Neural progenitor cell (in vitro differentiated cells): Measurements from ENCODE around the gene CYB5A. TPM values are rescaled to one million over a fixed set of nuclear protein-coding genes. Genes with fewer than 3 reads are reported as not detected.

Source experiments
- DNase-seq: peaks from one replicate; pipeline ENCODE4 v3.0.0-alpha.2; 2016; ENCODE audit warnings: low spot score
- H2AFZ ChIP-seq: fragments of 200-600 bp; sonication (generic); replicated peaks from 2 replicates; pipeline ENCODE4 v1.6.1; 2016; ENCODE audit warnings: antibody characterized with exemption
- H3F3A ChIP-seq: fragments of 200-600 bp; sonication (generic); 2 replicates; pipeline ENCODE4 v1.6.1; 2016; ENCODE audit warnings: antibody characterized with exemption, low read depth
- H3K27ac ChIP-seq: fragments of 200-600 bp; sonication (generic); 2 replicates; pipeline ENCODE4 v1.5.1; 2016; ENCODE audit warnings: mild to moderate bottlenecking
- H3K27me3 ChIP-seq: fragments of 200-600 bp; sonication (generic); 2 replicates; pipeline ENCODE4 v1.6.1; 2016; ENCODE audit warnings: mild to moderate bottlenecking, moderate library complexity
- H3K36me3 ChIP-seq: fragments of 200-600 bp; sonication (generic); 2 replicates; pipeline ENCODE4 v1.5.1; 2016
- H3K4me1 ChIP-seq: fragments of 200-600 bp; sonication (generic); 2 replicates; pipeline ENCODE4 v1.6.1; 2016; ENCODE audit warnings: mixed run types
- H3K4me2 ChIP-seq: fragments of 200-600 bp; sonication (generic); 2 replicates; pipeline ENCODE4 v1.6.1; 2016
- H3K4me3 ChIP-seq: fragments of 200-600 bp; sonication (generic); 2 replicates; pipeline ENCODE4 v1.5.1; 2016
- H3K79me2 ChIP-seq: fragments of 200-600 bp; sonication (generic); 2 replicates; pipeline ENCODE4 v1.6.1; 2016; ENCODE audit warnings: low read depth
- H3K9ac ChIP-seq: fragments of 200-600 bp; sonication (generic); 2 replicates; pipeline ENCODE4 v1.6.1; 2016
- H3K9me3 ChIP-seq: fragments of 200-600 bp; sonication (generic); 2 replicates; pipeline ENCODE4 v1.5.1; 2016; ENCODE audit warnings: low read depth
- H4K20me1 ChIP-seq: fragments of 200-600 bp; sonication (generic); 2 replicates; pipeline ENCODE4 v1.6.1; 2016; ENCODE audit warnings: low read depth
- H3K27ac Mint-ChIP-seq: 3 replicates; pipeline ENCODE4 v1.8.0; 2021; ENCODE audit warnings: mixed read lengths
- H3K27me3 Mint-ChIP-seq: 2 replicates; pipeline ENCODE4 v1.8.0; 2022; ENCODE audit warnings: low read depth, mild to moderate bottlenecking, inconsistent platforms, moderate library complexity, mixed read lengths; ENCODE audit not compliant: insufficient read depth
- H3K36me3 Mint-ChIP-seq: 3 replicates; pipeline ENCODE4 v1.8.0; 2021; ENCODE audit warnings: mixed read lengths
- H3K4me1 Mint-ChIP-seq: 3 replicates; pipeline ENCODE4 v1.8.0; 2021; ENCODE audit warnings: mixed read lengths
- H3K4me3 Mint-ChIP-seq: 3 replicates; pipeline ENCODE4 v1.8.0; 2021; ENCODE audit warnings: mild to moderate bottlenecking, moderate library complexity, mixed read lengths
- H3K9me3 Mint-ChIP-seq: 3 replicates; pipeline ENCODE4 v1.8.0; 2020; ENCODE audit warnings: mixed read lengths
- EZH2 ChIP-seq: fragments of 200-600 bp; sonication (generic); IDR thresholded peaks from 2 replicates; pipeline ENCODE4 v1.6.1; 2017; ENCODE audit warnings: antibody characterized with exemption, mild to moderate bottlenecking, moderate library complexity
- EZH2phosphoT487 ChIP-seq: fragments of 200-600 bp; sonication (generic); IDR thresholded peaks from 2 replicates; pipeline ENCODE4 v1.6.1; 2017; ENCODE audit warnings: antibody characterized with exemption
- total RNA-seq: library from RNA; depleted of rRNA; stranded (reverse); fragments of >200 nt; gene quantifications from 2 replicates; pipeline ENCODE4 v1.2.3, GENCODE V29; 2015; ENCODE audit warnings: low replicate concordance
- TF ChIP-seq, protein P1 (sequence below): fragments of 200-600 bp; sonication (generic); IDR thresholded peaks from 2 replicates; pipeline ENCODE4 v1.5.1; 2017; ENCODE audit warnings: antibody characterized with exemption, mild to moderate bottlenecking

CYB5A gene
- total RNA-seq, 1 donor from 2014 or later, result 33.7 TPM

DNA sequence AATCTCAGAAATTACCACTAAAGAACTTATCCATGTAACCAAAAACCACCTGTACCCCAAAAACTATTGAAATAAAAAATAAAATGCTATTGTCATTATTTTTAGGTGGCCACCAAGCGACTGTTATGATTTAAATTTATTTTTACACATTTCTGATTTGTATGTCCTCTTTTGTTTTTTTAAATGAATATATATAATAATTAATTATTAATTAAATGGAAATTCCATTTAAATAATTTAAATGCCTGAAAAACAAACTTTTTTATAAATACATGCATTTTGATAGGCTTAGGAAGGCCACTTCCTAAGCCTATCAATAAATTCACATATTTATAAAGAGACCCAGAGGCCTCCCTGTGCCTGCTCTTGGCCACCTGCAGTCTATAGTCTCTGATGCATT, 52.2 kb downstream of the CYB5A start:
- Mint-ChIP-seq H3K27me3 (peaks cover 8% of the 10 kb centered on the region), H3K9me3 (no peaks in the 10 kb centered on the region), H3K4me3 (no peak overlapping the region), H3K36me3 (no peaks in the 10 kb centered on the region), H3K4me1 (peaks cover 7% of the 10 kb centered on the region), H3K27ac (no peak overlapping the region)
- no peaks in the 10 kb centered on the region for H3K27me3 ChIP-seq
- no peaks in the 10 kb centered on the region for H3K9me3 ChIP-seq
- H3K36me3 ChIP-seq, result no peaks in the 10 kb centered on the region
- no peaks in the 10 kb centered on the region for H4K20me1 ChIP-seq
- no peak for DNase-seq
- H3K4me2 ChIP-seq, result no peak overlapping the region
- no peak overlapping the region for H3K9ac ChIP-seq
- H3K4me3 ChIP-seq, result no peak overlapping the region
- no peak overlapping the region for H3K27ac ChIP-seq
- H3F3A ChIP-seq, result no peaks in the 10 kb centered on the region
- H3K4me1 ChIP-seq, result no peaks in the 10 kb centered on the region
- TF ChIP-seq, protein P1, sequence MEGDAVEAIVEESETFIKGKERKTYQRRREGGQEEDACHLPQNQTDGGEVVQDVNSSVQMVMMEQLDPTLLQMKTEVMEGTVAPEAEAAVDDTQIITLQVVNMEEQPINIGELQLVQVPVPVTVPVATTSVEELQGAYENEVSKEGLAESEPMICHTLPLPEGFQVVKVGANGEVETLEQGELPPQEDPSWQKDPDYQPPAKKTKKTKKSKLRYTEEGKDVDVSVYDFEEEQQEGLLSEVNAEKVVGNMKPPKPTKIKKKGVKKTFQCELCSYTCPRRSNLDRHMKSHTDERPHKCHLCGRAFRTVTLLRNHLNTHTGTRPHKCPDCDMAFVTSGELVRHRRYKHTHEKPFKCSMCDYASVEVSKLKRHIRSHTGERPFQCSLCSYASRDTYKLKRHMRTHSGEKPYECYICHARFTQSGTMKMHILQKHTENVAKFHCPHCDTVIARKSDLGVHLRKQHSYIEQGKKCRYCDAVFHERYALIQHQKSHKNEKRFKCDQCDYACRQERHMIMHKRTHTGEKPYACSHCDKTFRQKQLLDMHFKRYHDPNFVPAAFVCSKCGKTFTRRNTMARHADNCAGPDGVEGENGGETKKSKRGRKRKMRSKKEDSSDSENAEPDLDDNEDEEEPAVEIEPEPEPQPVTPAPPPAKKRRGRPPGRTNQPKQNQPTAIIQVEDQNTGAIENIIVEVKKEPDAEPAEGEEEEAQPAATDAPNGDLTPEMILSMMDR, result no peak
- TF ChIP-seq EZH2 (no peak), EZH2phosphoT487 (no peak)
- no peaks in the 10 kb centered on the region for H3K79me2 ChIP-seq
- no peak overlapping the region for H2AFZ ChIP-seq

DNA sequence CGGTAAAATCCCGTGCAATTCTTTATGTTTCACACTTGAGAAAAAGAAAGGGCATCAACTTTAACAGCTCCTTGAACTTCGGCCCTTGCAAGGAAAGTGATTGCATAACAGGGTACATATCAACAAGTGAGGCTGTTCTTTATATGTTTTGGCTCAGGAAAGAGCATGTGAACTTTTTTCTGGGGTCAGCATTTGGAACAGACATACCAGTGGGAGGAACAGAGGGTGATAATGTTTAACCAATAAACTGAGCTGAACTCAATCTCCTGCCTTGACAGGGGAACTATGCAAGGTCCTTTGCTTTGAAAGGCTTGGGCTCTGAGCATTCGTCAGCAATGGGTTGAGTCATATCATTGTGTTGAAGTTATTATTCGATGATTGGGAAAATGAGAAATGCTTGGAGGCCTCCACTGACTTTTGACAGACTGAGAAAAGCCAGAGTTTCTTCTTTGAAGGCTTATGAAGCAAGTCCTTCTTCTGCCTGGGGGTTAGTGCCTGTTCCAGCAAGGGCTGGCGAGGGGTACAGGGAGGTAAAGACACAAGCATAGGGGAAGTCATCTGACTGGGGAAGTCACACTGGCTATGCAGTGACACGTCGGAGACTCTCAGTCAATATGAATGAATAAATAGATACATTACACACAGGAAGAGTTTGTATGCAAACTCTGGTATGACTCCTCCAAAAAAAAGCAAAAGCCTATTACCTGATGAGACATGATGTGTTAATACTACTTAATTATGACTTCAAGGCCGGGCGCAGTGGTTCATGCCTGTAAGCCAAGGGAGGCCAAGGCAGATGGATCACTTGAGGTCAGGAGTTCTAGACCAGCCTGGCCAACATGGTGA, 57.2 kb downstream of the CYB5A start:
- Mint-ChIP-seq H3K36me3 (no peaks in the 10 kb centered on the region), H3K4me3 (no peak overlapping the region), H3K27ac (no peak overlapping the region), H3K4me1 (peaks cover 8% of the 10 kb centered on the region), H3K9me3 (no peaks in the 10 kb centered on the region), H3K27me3 (peaks cover 7% of the 10 kb centered on the region)
- no peak for DNase-seq
- Histone ChIP-seq H3K4me2 (no peak overlapping the region), H3K27me3 (no peaks in the 10 kb centered on the region), H3K27ac (no peak overlapping the region), H3K4me1 (no peaks in the 10 kb centered on the region), H3F3A (no peaks in the 10 kb centered on the region), H3K36me3 (no peaks in the 10 kb centered on the region), H4K20me1 (no peaks in the 10 kb centered on the region), H2AFZ (no peak overlapping the region), H3K79me2 (no peaks in the 10 kb centered on the region), H3K9me3 (no peaks in the 10 kb centered on the region), H3K4me3 (no peak overlapping the region), H3K9ac (no peak overlapping the region)
- TF ChIP-seq EZH2, result no peak
- TF ChIP-seq EZH2phosphoT487, result no peak
- TF ChIP-seq, protein P1, result no peak

DNA sequence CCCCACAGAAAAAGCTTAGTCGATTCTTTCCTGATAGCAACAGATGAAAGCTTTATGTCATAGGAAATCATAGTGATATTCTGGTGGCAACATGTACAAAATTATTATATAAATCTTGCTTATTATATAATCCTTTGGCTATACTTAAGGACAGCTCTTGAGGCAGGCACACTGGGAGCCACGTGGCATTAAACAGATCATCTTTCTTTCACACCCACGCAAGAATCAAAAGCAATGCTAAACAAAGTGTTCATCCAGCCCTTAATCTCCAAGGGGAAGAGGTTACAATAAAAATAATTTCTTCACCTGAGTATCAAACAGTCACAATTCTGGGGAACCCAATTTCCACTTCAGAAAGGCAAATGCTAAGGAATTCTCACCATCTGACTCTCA, 57.8 kb downstream of the CYB5A start:
- no peaks in the 10 kb centered on the region for H3K27me3 ChIP-seq
- Mint-ChIP-seq H3K9me3 (no peaks in the 10 kb centered on the region), H3K27ac (no peak overlapping the region), H3K4me3 (no peak overlapping the region), H3K27me3 (peaks cover 7% of the 10 kb centered on the region), H3K4me1 (peaks cover 8% of the 10 kb centered on the region), H3K36me3 (no peaks in the 10 kb centered on the region)
- H3K27ac ChIP-seq, result no peak overlapping the region
- no peak overlapping the region for H3K4me3 ChIP-seq
- no peaks in the 10 kb centered on the region for H3K9me3 ChIP-seq
- TF ChIP-seq EZH2 (no peak), EZH2phosphoT487 (no peak)
- TF ChIP-seq, protein P1, result no peak
- H4K20me1 ChIP-seq, result no peaks in the 10 kb centered on the region
- H3K4me1 ChIP-seq, result no peaks in the 10 kb centered on the region
- H3K9ac ChIP-seq, result no peak overlapping the region
- H3K79me2 ChIP-seq, result no peaks in the 10 kb centered on the region
- no peak overlapping the region for H3K4me2 ChIP-seq
- no peaks in the 10 kb centered on the region for H3F3A ChIP-seq
- H2AFZ ChIP-seq, result no peak overlapping the region
- no peaks in the 10 kb centered on the region for H3K36me3 ChIP-seq
- no peak for DNase-seq
